Breast epithelium (tissue), 3 donors: ENCODE measurements around the gene CDK5R1.

Experiments
- CTCF ChIP-seq, 3 donors: fragments of 450-650 bp; IDR thresholded peaks; one replicate each; pipeline ENCODE4 v1.5.1; 2016 to 2017; ENCODE audit warnings: antibody characterized with exemption in 3 of 3, mild to moderate bottlenecking in 3 of 3, moderate library complexity in 3 of 3
- POLR2A ChIP-seq: fragments of 450-650 bp; IDR thresholded peaks from one replicate; pipeline ENCODE4 v1.6.1; 2016; ENCODE audit warnings: antibody characterized with exemption, mild to moderate bottlenecking, moderate library complexity

DNA sequence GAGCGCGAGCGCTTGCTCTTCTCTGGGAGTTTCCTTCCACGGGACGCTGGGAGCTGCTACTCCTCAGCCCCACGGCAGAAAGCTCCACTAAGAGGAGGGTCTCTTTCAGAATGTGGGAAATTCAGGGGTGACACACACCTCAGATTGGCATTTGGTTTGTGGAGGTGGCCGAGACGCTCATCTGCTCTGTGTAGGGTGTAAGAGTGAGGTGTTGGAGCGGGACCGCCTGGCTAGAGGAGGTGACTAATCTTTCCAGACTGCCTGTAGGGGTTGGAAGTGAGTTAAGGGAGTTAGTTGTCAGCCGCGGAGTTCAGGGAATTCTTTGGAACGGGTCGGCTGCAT lies 41.7 kb upstream of the CDK5R1 start:
- TF ChIP-seq CTCF (IDR thresholded peaks at IDR 0.05) (no peak), POLR2A (no peak)
